ENCODE measurements around the gene TTC3. TPM values are rescaled to one million over a fixed set of nuclear protein-coding genes. Genes with fewer than 3 reads are reported as not detected.

The TTC3 gene
- total and polyA plus RNA-seq, 2 donors (not counting 1 experiment from before 2014, with no cell fraction given) = 42.0 to 163 TPM

DNA sequence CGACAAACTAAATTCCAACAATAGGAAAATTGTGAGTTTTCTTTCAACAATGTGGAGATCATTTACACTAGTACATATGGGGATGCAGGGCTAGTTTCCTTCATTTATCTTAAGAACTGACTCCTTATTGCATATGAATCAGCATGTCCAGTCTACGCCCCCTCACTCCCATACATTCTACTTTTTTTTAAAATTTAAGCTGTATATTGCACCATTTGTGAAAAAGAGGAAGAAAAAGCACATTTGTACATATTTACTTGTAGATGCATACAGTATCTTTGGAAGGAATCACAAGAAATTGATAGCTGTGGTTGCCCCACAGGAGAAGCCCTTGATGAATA is 178.2 kb downstream of the TTC3 start:
- H3K4me3 ChIP-seq (ENCODE audit: control extremely low read depth in 1 of 5, extremely low read depth in 1 of 5, insufficient read depth in 1 of 5, low read depth in 2 of 5, low read length in 4 of 5) = no peak overlapping the region
- peaks cover 24% of the 10 kb centered on the region for H3K4me1 Mint-ChIP-seq
- no CpG with 5 or more reads among the region's 2 CpGs for WGBS (ENCODE audit: insufficient coverage)

More for the DNA sequence above, 178.2 kb downstream of the TTC3 start:
- Histone ChIP-seq H3K9me3 (ENCODE audit: control extremely low read depth in 1 of 3, control insufficient read depth in 2 of 3, insufficient read depth in 1 of 3, low read length in 2 of 3) (no peaks in the 10 kb centered on the region), H3K4me1 (ENCODE audit: control insufficient read depth in 2 of 2, insufficient read depth in 2 of 2, low read length in 2 of 2) (no peaks in the 10 kb centered on the region), H2AFZ (ENCODE audit: insufficient read depth, low read depth, low read length, poor library complexity, severe bottlenecking) (no peak overlapping the region), H3K27ac (ENCODE audit: low read length in 2 of 2) (no peak overlapping the region), H3K27me3 (replicated peaks in 1 of 4; ENCODE audit: control extremely low read depth in 1 of 4, control insufficient read depth in 3 of 4, insufficient read depth in 4 of 4, low read length in 3 of 4) (no peaks in the 10 kb centered on the region), H4K20me1 (ENCODE audit: control insufficient read depth, insufficient read depth, low read length, poor library complexity, severe bottlenecking) (peaks cover 59% of the 10 kb centered on the region), H3K36me3 (replicated peaks in 1 of 2; ENCODE audit: control extremely low read depth in 1 of 2, control insufficient read depth in 1 of 2, extremely low read depth in 1 of 2, insufficient read depth in 2 of 2, low read length in 1 of 2) (no peaks in the 10 kb centered on the region), H3K79me2 (ENCODE audit: control insufficient read depth, insufficient read depth, low read length) (peaks cover 98% of the 10 kb centered on the region), H3K4me2 (replicated peaks; ENCODE audit: low read depth, low read length, poor library complexity, severe bottlenecking) (no peak overlapping the region), H3K9ac (ENCODE audit: low read length) (no peak overlapping the region)
- intact Hi-C loops (cut with micrococcal nuclease) = no loop called here
- DNase-seq (no peak), ATAC-seq (ENCODE audit: low read depth) (no peak)
- no peak for TF ChIP-seq EZH2 (IDR thresholded peaks at IDR 0.05; ENCODE audit: borderline replicate concordance, insufficient read depth, low read depth, low read length, poor library complexity, severe bottlenecking)
- TF ChIP-seq CTCF (IDR thresholded peaks at IDR 0.05) = no peak
- H3K9me3 Mint-ChIP-seq (ENCODE audit: insufficient read depth) = no peaks in the 10 kb centered on the region
- ChIA-PET POLR2A (interaction anchor here (0.6 kb wide), 2 partner anchors 16 to 111 kb away, joined by 3 to 5 read pairs; no protein-coding TSS in a partner anchor), CTCF (interaction anchor here (0.6 kb wide), 1 partner anchor 224 kb away, joined by 3 read pairs; no protein-coding TSS in a partner anchor)
- no peaks in the 10 kb centered on the region for H3K27me3 Mint-ChIP-seq
- H3K4me3 Mint-ChIP-seq = no peak overlapping the region
- H3K27ac Mint-ChIP-seq = no peak overlapping the region

Small RNAs within 50 kb of the gene (small RNA-seq; reads per million reads assigned to genes)
- gene RN7SL678P (ENCODE audit: insufficient read length, low read depth, low replicate concordance) (not detected), gene RNU6-696P (ENCODE audit: insufficient read length, low read depth, low replicate concordance) (not detected)

Other genes with a start within 250 kb of the TTC3 start
- 14.7 and 16.2 TPM in 2 replicates for gene HLCS, start 106.6 kb upstream of the TTC3 start, total RNA-seq
- gene HLCS, start 106.6 kb upstream of the TTC3 start, polyA plus RNA-seq = 4.4 and 5.9 TPM in 2 replicates
- not detected in 2 replicates for gene RIPPLY3, start 66.6 kb upstream of the TTC3 start, total RNA-seq
- gene RIPPLY3, start 66.6 kb upstream of the TTC3 start, polyA plus RNA-seq = not detected in 2 replicates
- 21.7 and 22.7 TPM in 2 replicates for gene PIGP, start 183 bp upstream of the TTC3 start, total RNA-seq
- gene PIGP, start 183 bp upstream of the TTC3 start, polyA plus RNA-seq = 11.5 and 15.8 TPM in 2 replicates
- 58.6 and 59.6 TPM in 2 replicates for gene VPS26C, start 194.1 kb downstream of the TTC3 start, total RNA-seq
- gene VPS26C, start 194.1 kb downstream of the TTC3 start, polyA plus RNA-seq = 32.3 and 34.3 TPM in 2 replicates

Data from B cell (primary cell).